Colonic mucosa (tissue), 4 donors: ENCODE measurements around the gene NTM. TPM values are rescaled to one million over a fixed set of nuclear protein-coding genes. Genes with fewer than 3 reads are reported as not detected.

ENCODE experiments used
- DNase-seq: peaks from one replicate; pipeline ENCODE4 v3.0.0-alpha.2; 2020
- H3K27ac ChIP-seq: fragments of 200-600 bp; one replicate; pipeline ENCODE4 v1.8.0; 2021
- H3K27me3 ChIP-seq: fragments of 200-600 bp; one replicate; pipeline ENCODE4 v1.8.0; 2021
- H3K36me3 ChIP-seq: fragments of 200-600 bp; one replicate; pipeline ENCODE4 v1.8.0; 2021
- H3K4me1 ChIP-seq: fragments of 200-600 bp; one replicate; pipeline ENCODE4 v1.8.0; 2021; ENCODE audit warnings: mild to moderate bottlenecking
- H3K4me3 ChIP-seq: fragments of 200-600 bp; one replicate; pipeline ENCODE4 v1.8.0; 2021
- H3K9ac ChIP-seq, 2 donors: one replicate each; pipeline ENCODE4 v1.7.0; 2013; ENCODE audit warnings: control low read depth in 2 of 2, low read depth in 2 of 2, low read length in 2 of 2
- H3K9me3 ChIP-seq: fragments of 200-600 bp; one replicate; pipeline ENCODE4 v1.8.0; 2021
- CTCF ChIP-seq: fragments of 200-600 bp; IDR thresholded peaks from one replicate; pipeline ENCODE4 v1.8.0; 2022; ENCODE audit warnings: antibody characterized with exemption, mild to moderate bottlenecking
- intact Hi-C: fragments of 100-400 bp; cut with DNase I; formaldehyde crosslinking; loops from one replicate; pipeline ENCODE4 v1.14.1; 2022
- total RNA-seq, 2 donors: library from RNA; stranded (reverse); fragmentation: NEBNext Ultra II Directional in 1 of 2; extraction: Animal tissue kit (Norgen Biotek cat#: 25700) in 1 of 2; gene quantifications; one replicate each; pipeline ENCODE4 v1.2.1, GENCODE V29; 2021
- donor health status: healthy.
- donor health status: DM: no; HTN: no; CAD: no.
- donor health status: DM: no; HTN: no; CAD: no.

Gene NTM
- total RNA-seq, 2 donors from 2014 or later = 1.6 to 2.8 TPM

GRCh38 chr11:131685906-131686305 lies 315.5 kb downstream of the NTM start:
- TF ChIP-seq CTCF = no peak
- H3K4me1 ChIP-seq = no peaks in the 10 kb centered on the region
- H3K27me3 ChIP-seq = no peaks in the 10 kb centered on the region
- H3K36me3 ChIP-seq = no peaks in the 10 kb centered on the region
- no peaks in the 10 kb centered on the region for H3K9me3 ChIP-seq
- H3K27ac ChIP-seq = no peak overlapping the region
- H3K9ac ChIP-seq = no peak overlapping the region
- no peak for DNase-seq
- intact Hi-C loops = no loop called here
- no peak overlapping the region for H3K4me3 ChIP-seq

GRCh38 chr11:131686836-131687235 lies 316.4 kb downstream of the NTM start:
- Histone ChIP-seq H3K9ac (no peak overlapping the region), H3K36me3 (no peaks in the 10 kb centered on the region), H3K4me1 (no peaks in the 10 kb centered on the region), H3K9me3 (no peaks in the 10 kb centered on the region), H3K27ac (no peak overlapping the region), H3K27me3 (no peaks in the 10 kb centered on the region), H3K4me3 (no peak overlapping the region)
- intact Hi-C loops = no loop called here
- peak; percentile 13 for DNase-seq
- no peak for TF ChIP-seq CTCF

- H3K4me3 ChIP-seq = no peak overlapping the region
- no peaks in the 10 kb centered on the region for H3K36me3 ChIP-seq
- DNase-seq = peak; percentile 10
- no peaks in the 10 kb centered on the region for H3K27me3 ChIP-seq
- no peaks in the 10 kb centered on the region for H3K9me3 ChIP-seq
- intact Hi-C loops = no loop called here
- TF ChIP-seq CTCF = no peak
- H3K4me1 ChIP-seq = no peaks in the 10 kb centered on the region
- H3K9ac ChIP-seq = no peak overlapping the region
- H3K27ac ChIP-seq = no peak overlapping the region
Measured at GRCh38 chr11:131687291-131688047, 317.1 kb downstream of the NTM start.

- Histone ChIP-seq H3K4me1 (no peaks in the 10 kb centered on the region), H3K4me3 (no peak overlapping the region), H3K9ac (no peak overlapping the region), H3K27me3 (no peaks in the 10 kb centered on the region), H3K27ac (no peak overlapping the region), H3K9me3 (no peaks in the 10 kb centered on the region), H3K36me3 (no peaks in the 10 kb centered on the region)
- peak; percentile 67 for TF ChIP-seq CTCF
- DNase-seq = peak; percentile 19
- intact Hi-C loops = no loop called here
Measured at GRCh38 chr11:131688048-131688693, 317.8 kb downstream of the NTM start.

- H3K27ac ChIP-seq = no peak overlapping the region
- no peak for TF ChIP-seq CTCF
- H3K9me3 ChIP-seq = no peaks in the 10 kb centered on the region
- no peaks in the 10 kb centered on the region for H3K27me3 ChIP-seq
- intact Hi-C loops = no loop called here
- no peaks in the 10 kb centered on the region for H3K4me1 ChIP-seq
- no peaks in the 10 kb centered on the region for H3K36me3 ChIP-seq
- H3K4me3 ChIP-seq = no peak overlapping the region
- DNase-seq = peak; percentile 9
- H3K9ac ChIP-seq = no peak overlapping the region
Measured at GRCh38 chr11:131689049-131689925, 318.9 kb downstream of the NTM start.
